GM12878 (cell line): ENCODE results near the gene C16orf95. TPM values are rescaled to one million over a fixed set of nuclear protein-coding genes. Genes with fewer than 3 reads are reported as not detected.

Experiments
- ATAC-seq: fragments of 200-7000 bp; cut with Tn5 transposase; 3 replicates; pipeline ENCODE4 v1.9.1; 2020; ENCODE audit warnings: mild to moderate bottlenecking, moderate library complexity
- BruUV-seq: library from RNA; stranded (reverse); fragments of 400-500 nt; replicated peaks from 2 replicates; lab custom pipeline; 2021; lab: Mats Ljungman, UMichigan
- CTCF ChIA-PET: fragments of 300-600 bp; sonication (Branson Sonifier 250); formaldehyde crosslinking; extraction: SDS; loops from one replicate; lab custom pipeline; 2021; ENCODE audit warnings: inconsistent platforms; lab: Yijun Ruan, JAX
- POLR2A ChIA-PET: fragments of 350-600 bp; formaldehyde crosslinking; extraction: SDS; loops from one replicate; lab custom pipeline; 2021; ENCODE audit warnings: inconsistent platforms; lab: Charles Lee
- RAD21 ChIA-PET: fragments of 300-600 bp; sonication (Branson Sonifier 250); formaldehyde crosslinking; loops from one replicate; lab custom pipeline; 2023; ENCODE audit warnings: antibody characterized with exemption; ENCODE audit not compliant: unreplicated experiment; lab: Charles Lee
- SMC1A ChIA-PET: fragments of 300-600 bp; sonication (Branson Sonifier 250); formaldehyde crosslinking; loops from one replicate; lab custom pipeline; 2023; ENCODE audit not compliant: unreplicated experiment, uncharacterized antibody; lab: Charles Lee
- DNase-seq: peaks from one replicate; pipeline ENCODE4 v3.0.0-alpha.2; 2011; ENCODE audit warnings: low read depth, low spot score
- FAIRE-seq: peaks from 3 replicates; lab custom pipeline; 2011; peaks lifted over from hg19 to GRCh38; lab: Jason Lieb, UNC
- H2AFZ ChIP-seq: 2 replicates; pipeline ENCODE4 v1.6.0; 2011; ENCODE audit warnings: low read depth, low read length, control low read depth; ENCODE audit not compliant: control insufficient read depth
- H3K27ac ChIP-seq: 2 replicates; pipeline ENCODE4 v1.5.1; 2011; ENCODE audit warnings: control low read depth; ENCODE audit not compliant: control insufficient read depth, insufficient read depth
- H3K27me3 ChIP-seq, 2 experiments: replicated peaks in 1 of 2; 2 replicates each; pipeline versions ENCODE4 v1.6.0 to v1.6.1; 2011; ENCODE audit warnings: low read length in 1 of 2; ENCODE audit not compliant: control insufficient read depth in 2 of 2, insufficient read depth in 2 of 2
- H3K36me3 ChIP-seq, 2 experiments: 2 replicates each; pipeline ENCODE4 v1.5.1; 2011; ENCODE audit warnings: low read length in 1 of 2; ENCODE audit not compliant: control insufficient read depth in 2 of 2, insufficient read depth in 2 of 2
- H3K4me1 ChIP-seq: 2 replicates; pipeline ENCODE4 v1.6.1; 2011; ENCODE audit warnings: mild to moderate bottlenecking, low read length, moderate library complexity, mixed read lengths; ENCODE audit not compliant: control insufficient read depth, insufficient read depth
- H3K4me2 ChIP-seq: 2 replicates; pipeline ENCODE4 v1.6.0; 2011; ENCODE audit warnings: control low read depth; ENCODE audit not compliant: control insufficient read depth, insufficient read depth
- H3K4me3 ChIP-seq: fragments of 200-600 bp; sonication (generic); 2 replicates; pipeline ENCODE4 v1.5.1; 2016
- H3K79me2 ChIP-seq: 2 replicates; pipeline ENCODE4 v1.6.0; 2011; ENCODE audit warnings: low read length; ENCODE audit not compliant: control insufficient read depth, insufficient read depth
- H3K9ac ChIP-seq: 2 replicates; pipeline ENCODE4 v1.8.0; 2011; ENCODE audit warnings: low read length, control low read depth, mixed read lengths; ENCODE audit not compliant: control insufficient read depth, insufficient read depth
- H3K9me3 ChIP-seq: replicated peaks from 3 replicates; pipeline ENCODE4 v1.5.1; 2011; ENCODE audit warnings: mild to moderate bottlenecking, low read length; ENCODE audit not compliant: control insufficient read depth, insufficient read depth
- H4K20me1 ChIP-seq: 2 replicates; pipeline ENCODE4 v1.6.0; 2011; ENCODE audit not compliant: control insufficient read depth, insufficient read depth
- BCL11A ChIP-seq: IDR thresholded peaks from 2 replicates; pipeline ENCODE4 v1.6.1; 2011; ENCODE audit warnings: low read depth, low read length
- BRCA1 ChIP-seq: IDR thresholded peaks from 2 replicates; pipeline ENCODE4 v1.6.1; 2011; ENCODE audit warnings: low read depth, low read length, improper control_type of control experiment
- EED ChIP-seq: sonication (generic); IDR thresholded peaks from 2 replicates; pipeline ENCODE4 v1.6.1; 2016; ENCODE audit warnings: antibody characterized with exemption, low read depth
- EP300 ChIP-seq, 2 experiments: fragments of 150-350 bp in 1 of 2; IDR thresholded peaks; 2 replicates each; pipeline ENCODE4 v1.6.1; 2011 to 2012; ENCODE audit warnings: low read depth in 2 of 2, low read length in 2 of 2, borderline replicate concordance in 1 of 2, improper control_type of control experiment in 1 of 2, inconsistent platforms in 1 of 2; ENCODE audit not compliant: control insufficient read depth in 1 of 2
- FOS ChIP-seq: IDR thresholded peaks from 3 replicates; pipeline ENCODE4 v1.6.1; 2011; ENCODE audit warnings: borderline replicate concordance; ENCODE audit not compliant: insufficient read length; ENCODE audit errors: extremely low read depth
- HDAC6 ChIP-seq: fragments of 200-600 bp; sonication (generic); IDR thresholded peaks from one replicate; pipeline ENCODE4 v1.8.0; 2017; ENCODE audit warnings: antibody characterized with exemption; ENCODE audit not compliant: unreplicated experiment
- JUNB ChIP-seq: IDR thresholded peaks from 2 replicates; pipeline ENCODE4 v1.6.1; 2016; ENCODE audit warnings: antibody characterized with exemption, mild to moderate bottlenecking
- NR2C2 ChIP-seq: IDR thresholded peaks from 2 replicates; pipeline ENCODE4 v1.6.1; 2011; ENCODE audit warnings: borderline replicate concordance, low read depth; ENCODE audit not compliant: control insufficient read depth, insufficient read length
- PAX8 ChIP-seq: fragments of 450-650 bp; IDR thresholded peaks from 2 replicates; pipeline ENCODE4 v1.6.1; 2017; ENCODE audit warnings: mild to moderate bottlenecking, moderate library complexity
- PML ChIP-seq: IDR thresholded peaks from 2 replicates; pipeline ENCODE4 v1.6.1; 2012; ENCODE audit warnings: low read length, inconsistent platforms
- POLR2A ChIP-seq: IDR thresholded peaks from 2 replicates; pipeline ENCODE4 v1.6.1; 2011; ENCODE audit warnings: low read depth, mild to moderate bottlenecking, low read length
- RELA ChIP-seq: fragments of 450-650 bp; IDR thresholded peaks from 2 replicates; pipeline ENCODE4 v1.8.0; 2014; ENCODE audit warnings: borderline replicate concordance; ENCODE audit not compliant: partially characterized antibody
- RUNX3 ChIP-seq: IDR thresholded peaks from 2 replicates; pipeline ENCODE4 v1.6.1; 2012; ENCODE audit warnings: low read length, inconsistent platforms
- SP1 ChIP-seq: IDR thresholded peaks from one replicate; pipeline ENCODE4 v1.6.1; 2011; ENCODE audit warnings: low read depth, low read length
- ZZZ3 ChIP-seq: IDR thresholded peaks from 2 replicates; pipeline ENCODE4 v1.6.1; 2011; ENCODE audit warnings: low read depth; ENCODE audit not compliant: control insufficient read depth, insufficient read length
- WGBS: methylation state at CpG from one replicate; pipeline ENCODE4 v1.1.6; 2016; ENCODE audit warnings: low lambda C conversion rate; ENCODE audit not compliant: insufficient replicate concordance, insufficient coverage; ENCODE audit errors: missing lambda C conversion rate; 5-methylcytosine and 5-hydroxymethylcytosine counted together
- in situ Hi-C: fragments of 300-500 bp; cut with MboI; formaldehyde crosslinking; loops from 9 replicates; pipeline ENCODE4 v1.14.3; 2018; ENCODE audit warnings: mixed read lengths
- intact Hi-C: fragments of 100-400 bp; cut with micrococcal nuclease; formaldehyde crosslinking; loops from one replicate; pipeline ENCODE4 v1.14.2; 2022; ENCODE audit not compliant: unreplicated experiment
- polyA plus RNA-seq, 11 experiments: library from polyadenylated mRNA; depleted of rRNA in 4 of 11; unstranded in 6 of 11; stranded (reverse) in 5 of 11; fragments of >200 nt; fragmentation: Nextera tagmentation in 4 of 11; fragmentation: Illumina TruSeq in 1 of 11; extraction: Ambion mirVana in 4 of 11; extraction: Trizol in 1 of 11; gene quantifications; 1 replicate in 1 of 11; 2 replicates in 10 of 11; pipeline versions ENCODE4 v1.2.1 to v1.2.3, GENCODE V29; 2011 to 2016; ENCODE audit warnings: inconsistent platforms in 2 of 11, missing spikeins in 2 of 11, low read depth in 1 of 11
- total RNA-seq, 4 experiments: library from RNA; depleted of rRNA in 3 of 4; stranded (reverse); fragments of >200 nt in 3 of 4; fragmentation: Illumina TruSeq in 1 of 4; extraction: Trizol in 1 of 4; gene quantifications; 2 replicates each; pipeline versions ENCODE4 v1.2.1 to v1.2.3, GENCODE V29; 2013 to 2021
- TF ChIP-seq, protein P1 (sequence below): IDR thresholded peaks from 2 replicates; pipeline ENCODE4 v1.6.1; 2011; ENCODE audit warnings: borderline replicate concordance, low read depth, mild to moderate bottlenecking, moderate library complexity, mixed read lengths, low read length; ENCODE audit not compliant: insufficient read depth; ENCODE audit errors: extremely low read length
- TF ChIP-seq, protein P2 (sequence below): IDR thresholded peaks from 2 replicates; pipeline ENCODE4 v1.6.1; 2011; ENCODE audit warnings: mild to moderate bottlenecking, low read depth, low read length, moderate library complexity; ENCODE audit not compliant: insufficient replicate concordance

The C16orf95 gene
- total and polyA plus RNA-seq, 10 of the 15 experiments (the other 5 are each of a cell fraction or from before 2014, with no cell fraction given): 0.90 to 22.7 (median 6.0) TPM

DNA sequence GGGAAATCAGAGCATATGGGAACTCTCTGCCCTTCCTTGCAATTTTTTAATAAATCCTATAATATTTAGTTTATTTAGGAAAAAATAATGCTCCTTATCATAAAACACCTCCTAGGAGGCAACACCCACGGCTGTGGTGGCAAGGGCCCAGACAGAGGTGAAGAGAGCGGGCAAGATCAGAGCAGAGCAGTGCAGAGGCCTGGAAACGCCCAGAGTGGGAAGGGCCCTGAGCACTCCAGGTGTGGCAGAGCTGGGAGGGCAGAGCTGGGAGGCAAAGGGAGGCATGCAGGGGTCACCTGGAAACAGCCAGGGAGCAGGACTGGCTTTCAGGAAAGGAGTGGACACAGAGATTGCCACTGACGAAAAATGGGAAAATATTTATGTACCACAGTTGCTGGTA lies 49.1 kb upstream of the C16orf95 start:
- peaks cover 5 to 8% of the 10 kb centered on the region in 2 experiments for H3K36me3 ChIP-seq
- no TSS peak for BruUV-seq
- in situ Hi-C loops (no loop called here), intact Hi-C loops (no loop called here)
- H3K9me3 ChIP-seq: no peaks in the 10 kb centered on the region
- no peak for FAIRE-seq
- ChIA-PET POLR2A (no interaction called here), SMC1A (no interaction called here), CTCF (no interaction called here), RAD21 (interaction anchor here (1.0 kb wide), 1 partner anchor 18 kb away, joined by 3 read pairs; the partner anchor contains the start of gene FBXO31)
- no peak overlapping the region for H3K4me2 ChIP-seq
- H3K79me2 ChIP-seq: peaks cover 4% of the 10 kb centered on the region
- H4K20me1 ChIP-seq: no peaks in the 10 kb centered on the region
- no peak for DNase-seq
- no peaks in the 10 kb centered on the region for H3K27me3 ChIP-seq
- H3K4me1 ChIP-seq: no peaks in the 10 kb centered on the region
- H2AFZ ChIP-seq: no peak overlapping the region
- H3K9ac ChIP-seq: no peak overlapping the region
- no peak for TF ChIP-seq EED
- TF ChIP-seq POLR2A: no peak
- TF ChIP-seq EP300 (IDR thresholded peaks at IDR 0.05; ENCODE audit: borderline replicate concordance in 1 of 2, control insufficient read depth in 1 of 2, low read depth in 2 of 2, low read length in 2 of 2): no peak
- no peak for TF ChIP-seq ZZZ3
- no peak overlapping the region for H3K4me3 ChIP-seq
- no peak overlapping the region for H3K27ac ChIP-seq
- no peak for ATAC-seq
- WGBS: 53% methylated on average over 4 of the region's 4 CpGs

DNA sequence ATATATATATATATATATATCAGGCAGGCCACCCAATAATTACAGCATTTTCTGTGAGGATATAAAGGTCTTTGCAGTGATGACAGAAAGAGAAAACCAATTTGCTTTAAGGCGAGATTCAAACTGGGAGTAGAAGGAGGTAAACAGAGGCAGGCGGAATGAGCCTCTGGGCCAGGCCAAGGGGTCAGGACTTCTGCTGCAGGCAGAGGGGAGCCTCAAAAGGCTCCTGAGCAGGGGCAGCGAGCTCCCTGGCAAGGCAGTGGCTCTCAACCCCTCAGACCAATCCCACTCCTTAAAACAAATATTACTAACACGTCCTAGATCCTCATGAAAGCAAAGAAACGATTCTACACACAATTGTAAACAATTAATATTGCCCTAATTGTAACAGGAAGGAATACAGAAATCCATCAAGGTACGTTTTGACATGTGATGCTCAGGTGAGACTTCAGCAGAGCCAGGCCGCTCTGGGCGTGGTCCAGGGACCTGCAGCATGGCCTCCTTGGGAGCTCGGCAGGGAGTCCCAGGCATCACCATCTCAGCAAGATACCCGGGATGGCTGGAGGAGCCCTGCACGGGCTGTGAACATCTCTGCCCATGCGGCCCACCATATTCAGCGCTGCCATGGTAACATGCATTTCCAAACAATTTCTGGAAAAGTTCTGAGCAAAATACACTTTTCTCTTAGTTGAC lies 48.0 kb upstream of the C16orf95 start:
- ChIA-PET POLR2A (no interaction called here), CTCF (no interaction called here), RAD21 (no interaction called here), SMC1A (no interaction called here)
- Histone ChIP-seq H3K4me2 (no peak overlapping the region), H4K20me1 (no peaks in the 10 kb centered on the region), H3K27ac (no peak overlapping the region), H3K9ac (no peak overlapping the region), H3K4me3 (no peak overlapping the region), H3K36me3 (peaks cover 9 to 11% of the 10 kb centered on the region in 2 experiments), H3K9me3 (no peaks in the 10 kb centered on the region), H3K27me3 (no peaks in the 10 kb centered on the region), H3K79me2 (peaks cover 3% of the 10 kb centered on the region; the same call in 1 of the 2 replicates), H2AFZ (no peak overlapping the region), H3K4me1 (no peaks in the 10 kb centered on the region)
- no peak for DNase-seq
- intact Hi-C loops: no loop called here
- no TSS peak for BruUV-seq
- in situ Hi-C loops: no loop called here
- WGBS: 79% methylated on average over 13 of the region's 13 CpGs
- ATAC-seq: no peak
- FAIRE-seq: no peak
- TF ChIP-seq PAX8 (no peak), NR2C2 (no peak), ZZZ3 (no peak), BCL11A (no peak), SP1 (no peak), PML (no peak), HDAC6 (no peak), RELA (no peak), RUNX3 (no peak), BRCA1 (no peak), JUNB (no peak), FOS (no peak)
- TF ChIP-seq, protein P1, sequence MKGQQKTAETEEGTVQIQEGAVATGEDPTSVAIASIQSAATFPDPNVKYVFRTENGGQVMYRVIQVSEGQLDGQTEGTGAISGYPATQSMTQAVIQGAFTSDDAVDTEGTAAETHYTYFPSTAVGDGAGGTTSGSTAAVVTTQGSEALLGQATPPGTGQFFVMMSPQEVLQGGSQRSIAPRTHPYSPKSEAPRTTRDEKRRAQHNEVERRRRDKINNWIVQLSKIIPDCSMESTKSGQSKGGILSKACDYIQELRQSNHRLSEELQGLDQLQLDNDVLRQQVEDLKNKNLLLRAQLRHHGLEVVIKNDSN: no peak
- TF ChIP-seq, protein P2, sequence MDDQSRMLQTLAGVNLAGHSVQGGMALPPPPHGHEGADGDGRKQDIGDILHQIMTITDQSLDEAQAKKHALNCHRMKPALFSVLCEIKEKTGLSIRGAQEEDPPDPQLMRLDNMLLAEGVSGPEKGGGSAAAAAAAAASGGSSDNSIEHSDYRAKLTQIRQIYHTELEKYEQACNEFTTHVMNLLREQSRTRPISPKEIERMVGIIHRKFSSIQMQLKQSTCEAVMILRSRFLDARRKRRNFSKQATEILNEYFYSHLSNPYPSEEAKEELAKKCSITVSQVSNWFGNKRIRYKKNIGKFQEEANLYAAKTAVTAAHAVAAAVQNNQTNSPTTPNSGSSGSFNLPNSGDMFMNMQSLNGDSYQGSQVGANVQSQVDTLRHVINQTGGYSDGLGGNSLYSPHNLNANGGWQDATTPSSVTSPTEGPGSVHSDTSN: no peak
